GM12878 (cell line): ENCODE data around the gene CYTH2. TPM values are rescaled to one million over a fixed set of nuclear protein-coding genes. Genes with fewer than 3 reads are reported as not detected.

Experiments used
- ATAC-seq: fragments of 200-7000 bp; cut with Tn5 transposase; 3 replicates; pipeline ENCODE4 v1.9.1; 2020; ENCODE audit warnings: mild to moderate bottlenecking, moderate library complexity
- BruUV-seq: library from RNA; stranded (reverse); fragments of 400-500 nt; replicated peaks from 2 replicates; lab custom pipeline; 2021; lab: Mats Ljungman, UMichigan
- CTCF ChIA-PET: fragments of 300-600 bp; sonication (Branson Sonifier 250); formaldehyde crosslinking; extraction: SDS; loops from one replicate; lab custom pipeline; 2021; ENCODE audit warnings: inconsistent platforms; lab: Yijun Ruan, JAX
- POLR2A ChIA-PET: fragments of 350-600 bp; formaldehyde crosslinking; extraction: SDS; loops from one replicate; lab custom pipeline; 2021; ENCODE audit warnings: inconsistent platforms; lab: Charles Lee
- RAD21 ChIA-PET: fragments of 300-600 bp; sonication (Branson Sonifier 250); formaldehyde crosslinking; loops from one replicate; lab custom pipeline; 2023; ENCODE audit warnings: antibody characterized with exemption; ENCODE audit not compliant: unreplicated experiment; lab: Charles Lee
- SMC1A ChIA-PET: fragments of 300-600 bp; sonication (Branson Sonifier 250); formaldehyde crosslinking; loops from one replicate; lab custom pipeline; 2023; ENCODE audit not compliant: unreplicated experiment, uncharacterized antibody; lab: Charles Lee
- DNase-seq: peaks from one replicate; pipeline ENCODE4 v3.0.0-alpha.2; 2011; ENCODE audit warnings: low read depth, low spot score
- FAIRE-seq: peaks from 3 replicates; lab custom pipeline; 2011; peaks lifted over from hg19 to GRCh38; lab: Jason Lieb, UNC
- H2AFZ ChIP-seq: 2 replicates; pipeline ENCODE4 v1.6.0; 2011; ENCODE audit warnings: low read depth, low read length, control low read depth; ENCODE audit not compliant: control insufficient read depth
- H3K27ac ChIP-seq: 2 replicates; pipeline ENCODE4 v1.5.1; 2011; ENCODE audit warnings: control low read depth; ENCODE audit not compliant: control insufficient read depth, insufficient read depth
- H3K27me3 ChIP-seq, 2 experiments: replicated peaks in 1 of 2; 2 replicates each; pipeline versions ENCODE4 v1.6.0 to v1.6.1; 2011; ENCODE audit warnings: low read length in 1 of 2; ENCODE audit not compliant: control insufficient read depth in 2 of 2, insufficient read depth in 2 of 2
- H3K36me3 ChIP-seq, 2 experiments: 2 replicates each; pipeline ENCODE4 v1.5.1; 2011; ENCODE audit warnings: low read length in 1 of 2; ENCODE audit not compliant: control insufficient read depth in 2 of 2, insufficient read depth in 2 of 2
- H3K4me1 ChIP-seq: 2 replicates; pipeline ENCODE4 v1.6.1; 2011; ENCODE audit warnings: mild to moderate bottlenecking, low read length, moderate library complexity, mixed read lengths; ENCODE audit not compliant: control insufficient read depth, insufficient read depth
- H3K4me2 ChIP-seq: 2 replicates; pipeline ENCODE4 v1.6.0; 2011; ENCODE audit warnings: control low read depth; ENCODE audit not compliant: control insufficient read depth, insufficient read depth
- H3K4me3 ChIP-seq: fragments of 200-600 bp; sonication (generic); 2 replicates; pipeline ENCODE4 v1.5.1; 2016
- H3K79me2 ChIP-seq: 2 replicates; pipeline ENCODE4 v1.6.0; 2011; ENCODE audit warnings: low read length; ENCODE audit not compliant: control insufficient read depth, insufficient read depth
- H3K9ac ChIP-seq: 2 replicates; pipeline ENCODE4 v1.8.0; 2011; ENCODE audit warnings: low read length, control low read depth, mixed read lengths; ENCODE audit not compliant: control insufficient read depth, insufficient read depth
- H3K9me3 ChIP-seq: replicated peaks from 3 replicates; pipeline ENCODE4 v1.5.1; 2011; ENCODE audit warnings: mild to moderate bottlenecking, low read length; ENCODE audit not compliant: control insufficient read depth, insufficient read depth
- H4K20me1 ChIP-seq: 2 replicates; pipeline ENCODE4 v1.6.0; 2011; ENCODE audit not compliant: control insufficient read depth, insufficient read depth
- BRCA1 ChIP-seq: IDR thresholded peaks from 2 replicates; pipeline ENCODE4 v1.6.1; 2011; ENCODE audit warnings: low read depth, low read length, improper control_type of control experiment
- CREB1 ChIP-seq: IDR thresholded peaks from 2 replicates; pipeline ENCODE4 v1.6.1; 2012; ENCODE audit warnings: low read depth, mild to moderate bottlenecking, inconsistent platforms
- EGR1 ChIP-seq, 2 experiments: IDR thresholded peaks; 1 replicate in 1 of 2; 2 replicates in 1 of 2; pipeline ENCODE4 v1.6.1; 2011 to 2012; ENCODE audit warnings: low read depth in 2 of 2, low read length in 2 of 2, borderline replicate concordance in 1 of 2, mild to moderate bottlenecking in 1 of 2, moderate library complexity in 1 of 2
- KAT2A ChIP-seq: conservative IDR thresholded peaks from 2 replicates; pipeline ENCODE4 v1.6.1; 2011; ENCODE audit warnings: low read depth, low read length; ENCODE audit not compliant: control insufficient read depth
- KLF5 ChIP-seq: fragments of 450-650 bp; IDR thresholded peaks from 2 replicates; pipeline ENCODE4 v1.6.1; 2014; ENCODE audit warnings: mild to moderate bottlenecking; ENCODE audit not compliant: partially characterized antibody
- NR2C1 ChIP-seq: fragments of 450-650 bp; IDR thresholded peaks from 2 replicates; pipeline ENCODE4 v1.6.1; 2017; ENCODE audit warnings: antibody characterized with exemption, mild to moderate bottlenecking, moderate library complexity
- PBX3 ChIP-seq: IDR thresholded peaks from 2 replicates; pipeline ENCODE4 v1.6.1; 2011; ENCODE audit warnings: mild to moderate bottlenecking, low read depth, low read length, moderate library complexity; ENCODE audit not compliant: insufficient replicate concordance
- WGBS: methylation state at CpG from one replicate; pipeline ENCODE4 v1.1.6; 2016; ENCODE audit warnings: low lambda C conversion rate; ENCODE audit not compliant: insufficient replicate concordance, insufficient coverage; ENCODE audit errors: missing lambda C conversion rate; 5-methylcytosine and 5-hydroxymethylcytosine counted together
- in situ Hi-C: fragments of 300-500 bp; cut with MboI; formaldehyde crosslinking; loops from 9 replicates; pipeline ENCODE4 v1.14.3; 2018; ENCODE audit warnings: mixed read lengths
- intact Hi-C: fragments of 100-400 bp; cut with micrococcal nuclease; formaldehyde crosslinking; loops from one replicate; pipeline ENCODE4 v1.14.2; 2022; ENCODE audit not compliant: unreplicated experiment
- polyA plus RNA-seq, 11 experiments: library from polyadenylated mRNA; depleted of rRNA in 4 of 11; unstranded in 6 of 11; stranded (reverse) in 5 of 11; fragments of >200 nt; fragmentation: Nextera tagmentation in 4 of 11; fragmentation: Illumina TruSeq in 1 of 11; extraction: Ambion mirVana in 4 of 11; extraction: Trizol in 1 of 11; gene quantifications; 1 replicate in 1 of 11; 2 replicates in 10 of 11; pipeline versions ENCODE4 v1.2.1 to v1.2.3, GENCODE V29; 2011 to 2016; ENCODE audit warnings: inconsistent platforms in 2 of 11, missing spikeins in 2 of 11, low read depth in 1 of 11
- total RNA-seq, 4 experiments: library from RNA; depleted of rRNA in 3 of 4; stranded (reverse); fragments of >200 nt in 3 of 4; fragmentation: Illumina TruSeq in 1 of 4; extraction: Trizol in 1 of 4; gene quantifications; 2 replicates each; pipeline versions ENCODE4 v1.2.1 to v1.2.3, GENCODE V29; 2013 to 2021

The CYTH2 gene
- total and polyA plus RNA-seq, 10 of the 15 experiments (the other 5 are each of a cell fraction or from before 2014, with no cell fraction given), result 1.3 to 31.9 (median 22.2) TPM

- DNase-seq (no peak), ATAC-seq (no peak), FAIRE-seq (no peak)
- TF ChIP-seq EGR1 (IDR thresholded peaks at IDR 0.05; ENCODE audit: borderline replicate concordance in 1 of 2, low read depth in 2 of 2, low read length in 2 of 2) (no peak), CREB1 (0 out of 2 replicates have a peak, but pooled peaks have one; percentile 4), NR2C1 (no peak), KLF5 (no peak), BRCA1 (no peak)
- H3K9me3 ChIP-seq, result no peaks in the 10 kb centered on the region
- SMC1A ChIA-PET, result interaction anchor here (0.6 kb wide), 1 partner anchor 8 kb away, joined by 4 read pairs; no protein-coding TSS in a partner anchor
- H3K79me2 ChIP-seq, result no peaks in the 10 kb centered on the region
- 23% methylated on average over 11 of the region's 11 CpGs for WGBS
- H3K4me2 ChIP-seq, result peak overlapping the region; percentile 60
- no TSS peak for BruUV-seq
- H4K20me1 ChIP-seq, result no peaks in the 10 kb centered on the region; the same call in 1 of the 2 replicates
- RAD21 ChIA-PET, result interaction anchor here (1.3 kb wide), 1 partner anchor 70 kb away, joined by 6 read pairs; no protein-coding TSS in a partner anchor
- H3K9ac ChIP-seq, result no peak overlapping the region
- CTCF ChIA-PET, result interaction anchor here (0.6 to 2.6 kb wide), 5 partner anchors 24 to 123 kb away, joined by 3 to 13 read pairs (median 3); partner anchors contain the start of gene KDELR1
- peaks cover 18% of the 10 kb centered on the region for H3K4me1 ChIP-seq
- intact Hi-C loops, result no loop called here
- no peaks in the 10 kb centered on the region for H3K36me3 ChIP-seq
- peak overlapping the region; percentile 95 for H2AFZ ChIP-seq
- H3K4me3 ChIP-seq, result peak overlapping the region; percentile 93; the same call in 1 of the 2 replicates
- no peak overlapping the region for H3K27ac ChIP-seq
- peaks cover 2 to 4% of the 10 kb centered on the region in 2 experiments; a peak in 3 of 4 replicates for H3K27me3 ChIP-seq
- POLR2A ChIA-PET, result interaction anchor here (0.5 to 1.2 kb wide), 2 partner anchors 24 to 183 kb away, joined by 3 read pairs; no protein-coding TSS in a partner anchor
- in situ Hi-C loops, result no loop called here
Measured at GRCh38 chr19:48514123-48514458, 44.9 kb downstream of the CYTH2 start.

- Histone ChIP-seq H3K4me1 (peaks cover 18% of the 10 kb centered on the region), H3K27ac (no peak overlapping the region), H3K36me3 (no peaks in the 10 kb centered on the region), H3K27me3 (peaks cover 2 to 4% of the 10 kb centered on the region in 2 experiments; a peak in 3 of 4 replicates), H3K4me3 (no peak overlapping the region), H4K20me1 (no peaks in the 10 kb centered on the region; the same call in 1 of the 2 replicates), H2AFZ (no peak overlapping the region), H3K79me2 (no peaks in the 10 kb centered on the region), H3K9ac (no peak overlapping the region), H3K4me2 (no peak overlapping the region), H3K9me3 (no peaks in the 10 kb centered on the region)
- FAIRE-seq (no peak), DNase-seq (no peak), ATAC-seq (no peak)
- no peak for TF ChIP-seq KAT2A
- TF ChIP-seq PBX3, result no peak
- intact Hi-C loops, result no loop called here
- in situ Hi-C loops, result no loop called here
- RAD21 ChIA-PET, result interaction anchor here (1.1 kb wide), 1 partner anchor 11 kb away, joined by 3 read pairs; no protein-coding TSS in a partner anchor
- SMC1A ChIA-PET, result no interaction called here
- CTCF ChIA-PET, result interaction anchor here (1.4 to 3.2 kb wide), 2 partner anchors 10 to 27 kb away, joined by 3 to 8 read pairs; no protein-coding TSS in a partner anchor
- 57% methylated on average over 8 of the region's 8 CpGs for WGBS
- POLR2A ChIA-PET, result no interaction called here
- no TSS peak for BruUV-seq
Measured at GRCh38 chr19:48516536-48516935, 47.4 kb downstream of the CYTH2 start.
